Mesothelial cell of epicardium (in vitro differentiated cells): ENCODE measurements around the gene ZC3H7B. TPM values are rescaled to one million over a fixed set of nuclear protein-coding genes. Genes with fewer than 3 reads are reported as not detected.
A peak's percentile ranks its signal among the peaks of the same experiment; 100 is the strongest.

Experiments used
- DNase-seq, 2 experiments: peaks; one replicate each; pipeline ENCODE4 v3.0.0; 2021; ENCODE audit warnings: low spot score in 2 of 2; ENCODE audit not compliant: unreplicated experiment in 2 of 2
- H3K27ac Mint-ChIP-seq: 2 replicates; pipeline ENCODE4 v1.8.0; 2021; ENCODE audit warnings: mixed read lengths
- H3K27me3 Mint-ChIP-seq: 2 replicates; pipeline ENCODE4 v1.8.0; 2021; ENCODE audit warnings: low read depth, mixed read lengths
- H3K36me3 Mint-ChIP-seq: 2 replicates; pipeline ENCODE4 v1.8.0; 2021; ENCODE audit warnings: mixed read lengths
- H3K4me1 Mint-ChIP-seq: 2 replicates; pipeline ENCODE4 v1.8.0; 2021; ENCODE audit warnings: mixed read lengths
- H3K4me3 Mint-ChIP-seq: 2 replicates; pipeline ENCODE4 v1.8.0; 2021; ENCODE audit warnings: mild to moderate bottlenecking, moderate library complexity, mixed read lengths
- H3K9me3 Mint-ChIP-seq: 2 replicates; pipeline ENCODE4 v1.8.0; 2021; ENCODE audit warnings: mixed read lengths
- total RNA-seq: library from RNA; stranded (reverse); gene quantifications from 3 replicates; pipeline ENCODE4 v1.2.1, GENCODE V29; 2021
- TF ChIP-seq, protein P1 (sequence below): fragments of 200-600 bp; sonication (generic); IDR thresholded peaks from one replicate; pipeline ENCODE4 v1.5.0; 2021; ENCODE audit warnings: antibody characterized with exemption; ENCODE audit not compliant: unreplicated experiment

The ZC3H7B gene
- total RNA-seq, 1 donor from 2014 or later = 85.5 TPM

DNA sequence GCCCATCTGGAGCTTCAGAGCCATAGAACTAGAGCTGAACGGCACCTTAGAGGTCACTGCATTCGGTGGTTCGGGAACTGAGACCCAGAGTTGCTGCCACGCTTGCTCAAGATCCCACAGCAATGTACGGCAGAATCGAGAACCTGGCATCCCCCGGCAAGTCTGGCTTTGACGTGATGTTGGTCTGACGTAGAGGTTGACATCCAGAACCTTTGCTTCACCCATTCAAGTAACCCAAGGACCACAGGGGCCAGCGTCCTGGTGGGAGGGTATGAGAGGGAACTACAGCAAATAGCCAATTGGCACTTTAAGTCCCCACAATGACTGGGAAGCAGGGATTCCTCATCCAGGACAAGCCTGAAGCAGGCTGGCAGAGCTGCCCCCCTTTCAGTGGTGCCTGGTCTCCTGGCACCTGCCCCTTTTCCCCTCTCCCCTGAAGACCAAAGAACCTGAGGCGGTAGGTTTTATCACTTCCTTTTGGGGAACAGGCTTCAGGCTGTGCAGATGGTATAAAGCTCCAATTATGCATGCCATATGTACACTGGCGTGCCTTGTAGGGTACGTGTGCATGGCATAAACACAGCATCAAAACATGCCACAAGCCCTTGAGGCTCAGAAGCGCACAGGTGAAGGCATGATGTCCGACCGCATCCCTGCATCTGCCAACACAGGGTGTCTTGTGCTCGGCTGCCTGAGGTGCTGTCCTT, 65.2 kb downstream of the ZC3H7B start:
- Mint-ChIP-seq H3K4me3 (no peak overlapping the region), H3K27ac (peak overlapping the region; percentile 64), H3K4me1 (peaks cover 23% of the 10 kb centered on the region), H3K9me3 (no peaks in the 10 kb centered on the region), H3K36me3 (peaks cover 2% of the 10 kb centered on the region), H3K27me3 (peaks cover 4% of the 10 kb centered on the region)
- no peak for DNase-seq
- TF ChIP-seq, protein P1, sequence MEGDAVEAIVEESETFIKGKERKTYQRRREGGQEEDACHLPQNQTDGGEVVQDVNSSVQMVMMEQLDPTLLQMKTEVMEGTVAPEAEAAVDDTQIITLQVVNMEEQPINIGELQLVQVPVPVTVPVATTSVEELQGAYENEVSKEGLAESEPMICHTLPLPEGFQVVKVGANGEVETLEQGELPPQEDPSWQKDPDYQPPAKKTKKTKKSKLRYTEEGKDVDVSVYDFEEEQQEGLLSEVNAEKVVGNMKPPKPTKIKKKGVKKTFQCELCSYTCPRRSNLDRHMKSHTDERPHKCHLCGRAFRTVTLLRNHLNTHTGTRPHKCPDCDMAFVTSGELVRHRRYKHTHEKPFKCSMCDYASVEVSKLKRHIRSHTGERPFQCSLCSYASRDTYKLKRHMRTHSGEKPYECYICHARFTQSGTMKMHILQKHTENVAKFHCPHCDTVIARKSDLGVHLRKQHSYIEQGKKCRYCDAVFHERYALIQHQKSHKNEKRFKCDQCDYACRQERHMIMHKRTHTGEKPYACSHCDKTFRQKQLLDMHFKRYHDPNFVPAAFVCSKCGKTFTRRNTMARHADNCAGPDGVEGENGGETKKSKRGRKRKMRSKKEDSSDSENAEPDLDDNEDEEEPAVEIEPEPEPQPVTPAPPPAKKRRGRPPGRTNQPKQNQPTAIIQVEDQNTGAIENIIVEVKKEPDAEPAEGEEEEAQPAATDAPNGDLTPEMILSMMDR = no peak

DNA sequence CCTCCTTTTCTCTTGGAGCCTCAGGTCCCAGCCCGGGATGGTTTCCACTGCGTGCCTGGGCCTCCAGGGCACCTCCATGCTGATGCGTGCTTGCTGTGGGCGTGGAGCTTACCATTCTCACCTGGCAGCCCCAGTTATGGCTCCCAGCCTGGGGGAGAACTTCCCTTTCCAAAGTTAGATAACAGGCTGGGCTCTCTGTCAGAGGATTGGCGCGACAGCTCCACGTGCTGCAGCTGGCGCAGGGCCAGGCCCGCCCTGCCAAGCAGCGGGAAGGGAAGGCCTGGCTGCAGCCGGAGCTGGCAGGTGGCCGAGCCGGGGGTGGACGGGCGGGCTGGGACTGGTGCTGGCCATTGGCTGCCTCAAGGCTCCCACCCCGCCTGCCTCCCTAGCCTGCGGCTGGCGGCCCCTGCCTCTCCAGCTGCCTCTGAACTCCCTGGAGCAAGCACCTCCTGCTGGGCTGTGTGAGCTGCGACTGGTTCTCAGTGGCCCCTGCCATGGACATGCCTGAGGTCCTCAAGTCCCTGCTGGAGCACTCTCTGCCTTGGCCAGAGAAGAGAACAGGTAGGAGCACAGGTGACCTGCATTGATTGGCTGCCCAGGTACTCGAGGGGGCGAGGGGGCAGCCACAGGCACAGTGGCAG, 65.8 kb downstream of the ZC3H7B start:
- DNase-seq = peak; percentile 95
- Mint-ChIP-seq H3K27me3 (peaks cover 4% of the 10 kb centered on the region), H3K4me1 (peaks cover 23% of the 10 kb centered on the region), H3K27ac (peak overlapping the region; percentile 77), H3K4me3 (peak overlapping the region; percentile 46), H3K9me3 (no peaks in the 10 kb centered on the region), H3K36me3 (no peaks in the 10 kb centered on the region)
- TF ChIP-seq, protein P1 = no peak

DNA sequence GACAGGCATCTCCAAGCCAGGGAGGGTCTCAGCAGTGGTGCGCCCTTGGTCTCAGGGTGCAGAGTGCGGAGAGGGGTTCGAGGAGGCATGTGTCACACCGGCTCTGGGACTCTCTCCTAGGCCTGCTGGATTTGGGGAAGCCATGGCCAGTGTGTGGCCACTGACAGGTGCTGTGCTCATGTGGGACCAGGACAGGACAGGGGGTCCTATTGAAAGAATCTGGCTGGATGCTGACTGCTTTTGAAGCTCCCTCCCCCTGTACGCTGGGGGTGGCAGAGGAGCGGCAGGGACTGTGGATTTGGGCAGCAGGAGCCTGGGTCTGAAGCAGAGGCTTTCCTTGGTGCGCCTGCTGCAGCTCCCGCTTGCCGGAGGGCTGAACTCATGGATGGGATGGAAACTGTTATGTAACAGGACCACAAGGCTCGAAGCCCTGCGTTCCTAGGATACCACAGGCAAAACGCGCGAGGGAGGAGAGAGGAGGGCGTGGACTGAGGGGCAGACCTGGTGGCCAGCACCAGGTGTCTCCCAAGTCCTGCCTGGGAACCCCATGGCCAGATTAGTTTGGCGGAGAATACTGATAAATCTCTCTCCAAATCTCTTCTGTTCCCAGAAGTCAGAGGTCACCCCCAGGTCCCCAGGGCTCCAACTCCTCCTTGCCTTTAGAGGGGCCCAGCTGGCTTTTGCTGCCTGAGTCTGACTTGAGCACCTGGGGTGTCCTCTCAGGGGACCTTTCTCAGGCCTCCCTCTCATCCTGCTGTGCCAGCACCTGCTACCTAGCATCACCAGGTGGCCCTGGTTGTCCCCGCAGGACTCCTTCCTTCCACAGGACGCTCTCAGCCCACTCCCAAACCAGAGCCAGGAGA, 66.6 kb downstream of the ZC3H7B start:
- Mint-ChIP-seq H3K27ac (peak overlapping the region; percentile 77), H3K4me1 (peaks cover 23% of the 10 kb centered on the region), H3K9me3 (no peaks in the 10 kb centered on the region), H3K36me3 (no peaks in the 10 kb centered on the region), H3K27me3 (peaks cover 4% of the 10 kb centered on the region), H3K4me3 (peak overlapping the region; percentile 50)
- TF ChIP-seq, protein P1 = no peak
- DNase-seq = no peak

DNA sequence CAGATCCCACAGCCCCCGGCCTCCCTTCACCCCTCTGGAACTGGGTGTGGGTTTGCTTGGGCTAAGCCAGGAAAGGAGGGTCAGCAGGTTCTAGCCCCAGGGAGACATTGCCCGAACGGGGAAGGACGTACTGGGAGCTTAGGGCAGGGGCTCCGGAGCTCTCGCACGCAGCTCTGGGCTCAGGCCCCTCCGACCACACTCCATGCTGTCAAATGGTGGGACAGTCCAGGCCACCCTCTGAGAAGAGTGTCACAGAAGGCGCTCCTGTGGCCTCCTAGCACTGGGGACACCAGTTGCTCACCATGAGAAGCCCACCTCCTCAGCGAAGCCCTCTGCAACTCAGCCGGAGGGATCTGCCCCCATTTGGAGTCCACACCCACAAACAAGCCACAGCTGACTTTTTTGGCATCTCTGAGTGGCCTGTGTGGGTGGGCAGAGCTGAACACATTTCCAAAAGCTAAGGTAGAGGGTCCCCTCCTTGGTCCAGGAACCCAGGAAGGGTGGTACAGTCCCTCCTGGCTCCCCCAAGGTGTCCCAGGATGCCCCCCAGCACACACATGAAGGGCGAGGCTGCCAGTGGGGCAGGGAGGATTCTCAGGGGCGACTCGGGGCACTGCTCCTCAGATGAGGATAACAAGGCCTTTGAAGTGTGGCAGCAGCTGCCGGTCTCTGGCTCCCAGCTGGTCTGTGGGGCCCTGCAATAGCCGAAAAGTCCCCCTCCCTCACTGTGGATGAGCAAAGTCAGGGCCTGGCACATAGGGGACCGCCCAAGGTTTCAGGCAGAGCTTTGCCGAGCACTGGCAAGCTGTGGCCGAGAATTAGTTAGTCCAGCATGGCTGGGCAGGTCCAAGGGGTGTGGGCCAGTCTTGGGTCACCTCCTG, 67.5 kb downstream of the ZC3H7B start:
- peaks cover 4% of the 10 kb centered on the region for H3K27me3 Mint-ChIP-seq
- no peaks in the 10 kb centered on the region for H3K9me3 Mint-ChIP-seq
- no peaks in the 10 kb centered on the region for H3K36me3 Mint-ChIP-seq
- H3K4me3 Mint-ChIP-seq = no peak overlapping the region
- no peak for DNase-seq
- peaks cover 23% of the 10 kb centered on the region for H3K4me1 Mint-ChIP-seq
- TF ChIP-seq, protein P1 = no peak
- H3K27ac Mint-ChIP-seq = no peak overlapping the region

DNA sequence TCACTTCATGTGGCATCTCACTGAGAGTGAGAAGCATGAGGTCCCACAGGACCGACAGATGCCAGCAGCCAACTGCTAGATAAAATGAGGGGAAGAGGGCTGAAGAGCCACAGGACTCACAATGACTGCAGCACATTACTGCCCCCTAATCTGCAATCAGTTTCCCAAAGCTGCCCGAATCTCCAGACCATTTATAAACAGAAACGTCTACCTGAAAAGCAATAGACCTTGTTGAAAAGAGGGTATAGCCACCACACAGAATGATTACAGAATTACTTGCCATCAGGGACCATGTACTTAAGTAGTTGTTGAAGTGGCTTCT, 68.1 kb downstream of the ZC3H7B start:
- Mint-ChIP-seq H3K27me3 (peaks cover 4% of the 10 kb centered on the region), H3K36me3 (no peaks in the 10 kb centered on the region), H3K9me3 (no peaks in the 10 kb centered on the region), H3K4me3 (no peak overlapping the region), H3K27ac (no peak overlapping the region), H3K4me1 (peaks cover 23% of the 10 kb centered on the region)
- TF ChIP-seq, protein P1 = no peak
- DNase-seq = no peak
